Astrocyte of the spinal cord (primary cell): Measurements from ENCODE around the gene VAV2.
A peak's percentile ranks its signal among the peaks of the same experiment; 100 is the strongest.

Experiments used
- DNase-seq: peaks from one replicate; pipeline ENCODE4 v3.0.0; 2011; ENCODE audit warnings: low read depth, low spot score
- H3K4me3 ChIP-seq: 2 replicates; pipeline ENCODE4 v1.5.1; 2011; ENCODE audit warnings: low read depth, mild to moderate bottlenecking, low read length, moderate library complexity
- in situ Hi-C: cut with HindIII; loops from 2 replicates; pipeline ENCODE4 v1.10.0; 2017; ENCODE audit warnings: low sequenced_read_pairs
- TF ChIP-seq, protein P1 (sequence below): IDR thresholded peaks from 2 replicates; pipeline ENCODE4 v1.5.1; 2012; ENCODE audit warnings: low read depth, mild to moderate bottlenecking, low read length, inconsistent platforms

Gene VAV2

DNA sequence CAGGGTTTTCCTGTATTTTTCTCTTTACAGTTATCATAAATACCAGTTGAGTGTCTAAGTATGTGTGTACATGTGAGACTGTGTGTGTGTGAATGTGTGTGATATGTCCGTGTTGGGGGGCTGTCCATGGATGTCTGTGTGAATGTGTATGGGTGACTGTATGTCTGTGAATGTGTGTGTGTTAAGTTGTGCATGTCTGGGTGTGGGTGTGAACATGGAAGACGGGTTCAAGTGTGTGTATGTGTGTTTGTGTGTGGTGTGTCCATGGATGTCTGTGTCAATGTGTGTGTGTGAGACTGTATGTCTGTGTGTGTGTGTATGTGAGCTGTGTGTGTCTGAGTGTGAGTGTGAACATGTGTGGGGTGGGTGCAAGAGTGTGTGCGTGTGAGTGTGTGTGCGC lies 55.0 kb downstream of the VAV2 start:
- in situ Hi-C loops = no loop called here
- H3K4me3 ChIP-seq = no peak overlapping the region
- peak; percentile 19 for DNase-seq
- TF ChIP-seq, protein P1, sequence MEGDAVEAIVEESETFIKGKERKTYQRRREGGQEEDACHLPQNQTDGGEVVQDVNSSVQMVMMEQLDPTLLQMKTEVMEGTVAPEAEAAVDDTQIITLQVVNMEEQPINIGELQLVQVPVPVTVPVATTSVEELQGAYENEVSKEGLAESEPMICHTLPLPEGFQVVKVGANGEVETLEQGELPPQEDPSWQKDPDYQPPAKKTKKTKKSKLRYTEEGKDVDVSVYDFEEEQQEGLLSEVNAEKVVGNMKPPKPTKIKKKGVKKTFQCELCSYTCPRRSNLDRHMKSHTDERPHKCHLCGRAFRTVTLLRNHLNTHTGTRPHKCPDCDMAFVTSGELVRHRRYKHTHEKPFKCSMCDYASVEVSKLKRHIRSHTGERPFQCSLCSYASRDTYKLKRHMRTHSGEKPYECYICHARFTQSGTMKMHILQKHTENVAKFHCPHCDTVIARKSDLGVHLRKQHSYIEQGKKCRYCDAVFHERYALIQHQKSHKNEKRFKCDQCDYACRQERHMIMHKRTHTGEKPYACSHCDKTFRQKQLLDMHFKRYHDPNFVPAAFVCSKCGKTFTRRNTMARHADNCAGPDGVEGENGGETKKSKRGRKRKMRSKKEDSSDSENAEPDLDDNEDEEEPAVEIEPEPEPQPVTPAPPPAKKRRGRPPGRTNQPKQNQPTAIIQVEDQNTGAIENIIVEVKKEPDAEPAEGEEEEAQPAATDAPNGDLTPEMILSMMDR = no peak

DNA sequence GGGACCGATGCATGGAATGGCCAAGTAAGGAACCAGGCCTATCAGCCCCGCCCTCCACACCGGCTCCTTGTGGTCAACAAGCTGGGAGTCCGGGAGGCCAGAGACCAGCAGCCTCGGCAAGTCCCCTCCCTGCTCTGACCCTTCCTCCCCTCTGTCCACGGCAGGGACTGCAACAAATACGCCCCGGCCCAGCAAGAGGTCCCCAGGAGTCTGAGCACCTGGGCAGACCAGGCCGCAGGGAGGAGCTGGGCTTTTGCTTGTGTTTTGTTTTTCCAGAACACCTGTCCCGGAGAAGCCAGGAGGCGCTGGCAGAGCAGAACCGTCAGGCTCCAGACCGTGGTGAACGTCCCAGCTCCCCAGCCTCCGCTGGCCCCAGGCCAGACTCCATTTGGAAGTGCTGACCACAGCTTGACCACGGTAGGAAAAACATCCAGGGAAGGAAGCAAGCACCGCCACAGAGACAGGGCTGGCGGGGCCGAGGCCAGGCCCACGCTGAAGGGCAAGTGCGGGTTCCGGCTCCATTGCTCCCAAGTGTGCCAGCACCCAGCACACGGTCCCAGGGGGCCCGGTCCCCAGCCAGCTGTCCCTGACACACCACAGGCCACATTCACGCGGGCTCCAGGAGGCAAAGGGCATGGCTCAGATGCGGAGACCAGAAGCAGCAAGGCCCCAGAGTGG lies 56.7 kb downstream of the VAV2 start:
- in situ Hi-C loops = no loop called here
- H3K4me3 ChIP-seq = no peak overlapping the region
- DNase-seq = peak; percentile 88
- TF ChIP-seq, protein P1 = peak; percentile 27

DNA sequence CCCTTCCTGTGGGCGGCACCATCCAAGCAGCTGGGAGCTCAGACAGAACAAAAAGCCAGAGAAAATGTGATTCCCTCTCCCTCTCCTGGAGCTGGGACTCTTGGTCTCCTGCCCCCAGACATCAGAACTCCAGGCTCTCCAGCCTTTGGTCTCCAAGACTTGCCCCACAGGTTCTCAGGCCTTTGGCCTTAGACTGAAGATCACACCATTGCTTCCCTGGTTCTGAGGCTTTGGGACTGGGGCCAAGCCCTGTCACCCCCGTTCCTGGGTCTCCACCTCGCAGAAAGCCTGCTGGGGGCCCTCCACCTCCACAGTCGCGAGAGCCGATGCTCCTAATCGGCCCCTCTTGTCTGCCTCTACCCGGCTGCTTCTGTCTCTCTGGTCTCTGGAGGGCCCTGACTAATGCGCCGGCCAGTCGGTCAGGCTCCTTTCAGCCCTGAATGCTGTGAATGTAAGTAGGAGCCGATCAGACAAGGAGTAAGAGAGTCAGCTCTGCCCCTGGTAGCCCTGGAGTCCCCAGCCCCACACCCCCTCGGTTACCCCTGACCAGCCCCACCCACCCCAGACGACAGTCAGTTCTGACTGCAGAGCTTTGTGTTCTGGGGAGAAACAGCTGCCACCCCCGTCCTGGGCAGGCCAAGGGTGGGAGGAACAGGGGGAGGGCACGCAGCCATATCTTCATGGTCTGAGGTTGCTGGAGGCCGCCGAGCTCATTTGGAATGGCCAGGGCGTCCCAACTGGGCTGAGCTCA lies 57.5 kb downstream of the VAV2 start:
- in situ Hi-C loops = no loop called here
- TF ChIP-seq, protein P1 = no peak
- peak; percentile 50 for DNase-seq
- H3K4me3 ChIP-seq = no peak overlapping the region

DNA sequence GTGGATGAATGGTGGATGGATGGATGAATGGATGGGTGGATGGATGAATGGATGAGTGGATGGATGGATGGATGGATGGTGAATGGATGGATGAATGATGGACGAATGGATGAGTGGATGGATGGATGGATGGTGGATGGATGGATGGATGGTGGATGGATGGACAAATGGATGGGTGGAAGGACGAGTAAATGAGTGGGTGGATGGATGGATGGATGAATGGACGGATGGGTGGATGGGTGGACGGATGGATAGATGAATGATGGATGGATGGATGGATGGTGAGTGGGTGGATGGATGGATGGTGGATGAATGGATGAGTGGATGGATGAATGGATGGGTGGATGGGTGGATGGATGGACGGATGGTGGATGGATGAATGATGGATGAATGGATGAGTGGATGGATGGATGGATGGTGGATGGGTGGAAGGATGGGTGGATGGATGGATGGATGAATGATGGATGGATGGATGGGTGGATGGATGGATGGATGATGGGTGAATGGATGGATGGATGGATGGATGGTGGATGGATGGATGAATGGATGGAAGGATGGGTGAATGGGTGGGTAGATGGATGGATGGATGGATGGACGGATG lies 58.6 kb downstream of the VAV2 start:
- no peak overlapping the region for H3K4me3 ChIP-seq
- no peak for DNase-seq
- TF ChIP-seq, protein P1 = no peak
- in situ Hi-C loops = no loop called here

DNA sequence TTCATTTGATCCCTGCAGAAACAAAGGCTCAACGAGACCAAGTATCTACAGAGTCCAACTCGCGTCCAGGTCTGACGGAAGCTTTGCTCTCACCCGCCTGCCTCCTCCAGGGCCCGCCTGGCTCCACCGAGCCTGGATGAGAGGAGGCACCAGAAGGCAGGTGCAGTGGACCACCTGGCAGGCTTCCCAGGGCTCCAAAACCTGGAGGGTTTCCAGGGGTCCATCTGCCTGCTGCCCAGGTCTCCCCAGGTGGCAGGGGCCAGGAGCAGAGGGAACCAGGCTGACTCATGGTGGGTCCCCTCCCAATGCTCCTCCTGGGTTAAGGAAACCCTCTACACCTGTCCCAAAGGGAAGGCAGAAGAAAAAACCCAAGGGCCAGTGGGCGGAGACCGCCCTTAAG lies 59.5 kb downstream of the VAV2 start:
- TF ChIP-seq, protein P1 = no peak
- no peak for DNase-seq
- in situ Hi-C loops = no loop called here
- no peak overlapping the region for H3K4me3 ChIP-seq

DNA sequence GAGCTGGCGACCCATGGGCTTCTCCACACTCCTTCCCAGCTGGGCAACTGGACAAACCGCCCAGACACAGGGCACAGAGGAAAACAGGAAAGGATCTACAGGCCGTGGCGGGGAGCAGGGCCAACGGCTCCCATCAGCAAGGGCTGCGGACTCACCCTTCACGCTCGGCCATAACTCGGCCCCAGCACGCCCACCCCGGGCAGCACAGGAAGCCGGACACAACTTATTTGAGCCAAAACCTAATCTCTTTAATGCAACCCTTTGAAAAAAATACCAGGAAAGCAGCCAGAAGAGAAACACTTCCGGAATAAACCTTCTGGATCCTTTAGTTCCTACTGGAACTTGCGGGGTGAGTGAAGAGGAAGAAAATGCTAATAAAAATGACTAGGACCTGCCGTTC lies 59.9 kb downstream of the VAV2 start:
- H3K4me3 ChIP-seq = no peak overlapping the region
- in situ Hi-C loops = no loop called here
- TF ChIP-seq, protein P1 = no peak
- no peak for DNase-seq
